Smooth muscle cell (in vitro differentiated cells): ENCODE results near the gene ADARB2. TPM values are rescaled to one million over a fixed set of nuclear protein-coding genes. Genes with fewer than 3 reads are reported as not detected.

ENCODE experiments used
- DNase-seq: peaks from one replicate; lab custom pipeline; 2025; ENCODE audit not compliant: unreplicated experiment; lab: John Stamatoyannopoulos, UW
- H2AFZ ChIP-seq: fragments of 200-600 bp; sonication (generic); 2 replicates; pipeline ENCODE4 v1.6.0; 2016; ENCODE audit warnings: antibody characterized with exemption, low read depth, mild to moderate bottlenecking
- H3F3A ChIP-seq: fragments of 200-600 bp; sonication (generic); 2 replicates; pipeline ENCODE4 v1.6.0; 2017; ENCODE audit warnings: antibody characterized with exemption, low read depth
- H3K27ac ChIP-seq: fragments of 200-600 bp; sonication (generic); 2 replicates; pipeline ENCODE4 v1.5.1; 2016; ENCODE audit warnings: low read depth, mild to moderate bottlenecking
- H3K27me3 ChIP-seq: fragments of 200-600 bp; sonication (generic); 2 replicates; pipeline ENCODE4 v1.6.1; 2016; ENCODE audit warnings: low read depth, mild to moderate bottlenecking
- H3K36me3 ChIP-seq: fragments of 200-600 bp; sonication (generic); 2 replicates; pipeline ENCODE4 v1.5.1; 2016; ENCODE audit warnings: low read depth
- H3K4me1 ChIP-seq: fragments of 200-600 bp; sonication (generic); 2 replicates; pipeline ENCODE4 v1.5.1; 2016; ENCODE audit warnings: low read depth
- H3K4me2 ChIP-seq: fragments of 200-600 bp; sonication (generic); 2 replicates; pipeline ENCODE4 v1.6.0; 2016; ENCODE audit warnings: mild to moderate bottlenecking
- H3K4me3 ChIP-seq: fragments of 200-600 bp; sonication (generic); 2 replicates; pipeline ENCODE4 v1.5.1; 2016; ENCODE audit warnings: mild to moderate bottlenecking
- H3K79me2 ChIP-seq: fragments of 200-600 bp; sonication (generic); 2 replicates; pipeline ENCODE4 v1.6.0; 2016; ENCODE audit warnings: low read depth, mild to moderate bottlenecking
- H3K9ac ChIP-seq: fragments of 200-600 bp; sonication (generic); 2 replicates; pipeline ENCODE4 v1.6.0; 2016; ENCODE audit warnings: low read depth
- H3K9me3 ChIP-seq: fragments of 200-600 bp; sonication (generic); replicated peaks from 2 replicates; pipeline ENCODE4 v1.5.1; 2016; ENCODE audit warnings: low read depth
- H4K20me1 ChIP-seq: fragments of 200-600 bp; sonication (generic); 2 replicates; pipeline ENCODE4 v1.6.0; 2016; ENCODE audit warnings: low read depth
- WGBS: methylation state at CpG from one replicate; pipeline ENCODE4 v1.1.7; 2016; ENCODE audit warnings: low lambda C conversion rate; 5-methylcytosine and 5-hydroxymethylcytosine counted together
- polyA plus RNA-seq: library from polyadenylated mRNA; unstranded; fragments of >200 nt; fragmentation: Nextera tagmentation; extraction: Ambion mirVana; gene quantifications from 2 replicates; pipeline ENCODE4 v1.2.1, GENCODE V29; 2016
- total RNA-seq: library from RNA; depleted of rRNA; stranded (reverse); fragments of >200 nt; gene quantifications from 2 replicates; pipeline ENCODE4 v1.2.3, GENCODE V29; 2014
- TF ChIP-seq, protein P1 (sequence below): fragments of 200-600 bp; sonication (generic); IDR thresholded peaks from 2 replicates; pipeline ENCODE4 v1.5.1; 2017; ENCODE audit warnings: borderline replicate concordance, mild to moderate bottlenecking, antibody characterized with exemption; ENCODE audit not compliant: insufficient read depth, poor library complexity, severe bottlenecking

Gene ADARB2
- total and polyA plus RNA-seq, 2 experiments from 2014 or later: 0.13 to 0.39 TPM

DNA sequence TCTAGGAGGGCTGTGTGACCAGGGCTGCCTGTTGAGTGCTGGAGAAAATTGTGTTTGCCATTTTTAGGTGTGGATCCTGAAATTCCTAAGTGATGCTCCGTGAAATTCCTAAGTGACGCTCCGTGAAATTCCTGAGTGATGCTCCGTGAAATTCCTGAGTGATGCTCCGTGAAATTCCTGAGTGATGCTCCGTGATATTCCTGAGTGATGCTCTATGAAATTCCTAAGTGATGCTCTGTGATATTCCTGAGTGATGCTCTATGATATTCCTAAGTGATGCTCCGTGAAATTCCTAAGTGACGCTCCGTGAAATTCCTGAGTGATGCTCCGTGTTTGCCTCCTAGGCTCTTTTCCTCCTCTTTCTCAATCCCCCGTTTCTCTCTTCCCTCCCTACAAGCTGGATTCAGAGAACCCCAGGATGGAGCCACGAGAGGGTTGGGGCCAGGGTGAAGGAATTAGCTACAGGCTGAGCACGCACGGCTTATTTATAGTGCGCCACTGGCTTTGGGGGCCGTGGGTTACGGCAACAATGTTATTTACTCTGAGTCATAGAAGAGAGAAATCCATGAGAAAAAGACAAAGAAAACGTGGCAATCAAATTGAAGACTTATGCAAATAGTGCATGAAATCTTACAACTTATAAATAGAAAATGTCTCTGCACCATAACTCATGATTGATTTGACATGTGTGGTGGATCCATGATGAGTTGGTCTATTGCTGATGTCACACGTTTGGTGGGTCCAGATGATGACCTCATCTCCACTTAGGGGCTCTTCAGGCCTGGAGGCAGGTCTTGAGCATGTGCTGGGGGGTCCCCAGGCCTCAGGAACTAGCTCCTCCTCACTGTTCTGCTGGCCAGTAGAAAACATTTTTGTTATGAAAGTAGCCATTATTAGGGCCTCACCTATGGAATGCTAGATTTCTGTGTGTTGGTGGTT lies 456.6 kb downstream of the ADARB2 start:
- Histone ChIP-seq H2AFZ (no peak overlapping the region), H3K9me3 (no peaks in the 10 kb centered on the region), H3K36me3 (no peaks in the 10 kb centered on the region), H4K20me1 (no peaks in the 10 kb centered on the region), H3K27ac (no peak overlapping the region), H3F3A (no peaks in the 10 kb centered on the region), H3K79me2 (no peaks in the 10 kb centered on the region), H3K4me1 (no peaks in the 10 kb centered on the region), H3K27me3 (peaks cover 23% of the 10 kb centered on the region), H3K9ac (no peak overlapping the region), H3K4me3 (no peak overlapping the region), H3K4me2 (no peak overlapping the region)
- TF ChIP-seq, protein P1, sequence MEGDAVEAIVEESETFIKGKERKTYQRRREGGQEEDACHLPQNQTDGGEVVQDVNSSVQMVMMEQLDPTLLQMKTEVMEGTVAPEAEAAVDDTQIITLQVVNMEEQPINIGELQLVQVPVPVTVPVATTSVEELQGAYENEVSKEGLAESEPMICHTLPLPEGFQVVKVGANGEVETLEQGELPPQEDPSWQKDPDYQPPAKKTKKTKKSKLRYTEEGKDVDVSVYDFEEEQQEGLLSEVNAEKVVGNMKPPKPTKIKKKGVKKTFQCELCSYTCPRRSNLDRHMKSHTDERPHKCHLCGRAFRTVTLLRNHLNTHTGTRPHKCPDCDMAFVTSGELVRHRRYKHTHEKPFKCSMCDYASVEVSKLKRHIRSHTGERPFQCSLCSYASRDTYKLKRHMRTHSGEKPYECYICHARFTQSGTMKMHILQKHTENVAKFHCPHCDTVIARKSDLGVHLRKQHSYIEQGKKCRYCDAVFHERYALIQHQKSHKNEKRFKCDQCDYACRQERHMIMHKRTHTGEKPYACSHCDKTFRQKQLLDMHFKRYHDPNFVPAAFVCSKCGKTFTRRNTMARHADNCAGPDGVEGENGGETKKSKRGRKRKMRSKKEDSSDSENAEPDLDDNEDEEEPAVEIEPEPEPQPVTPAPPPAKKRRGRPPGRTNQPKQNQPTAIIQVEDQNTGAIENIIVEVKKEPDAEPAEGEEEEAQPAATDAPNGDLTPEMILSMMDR: no peak
- DNase-seq: no peak
- 66% methylated on average over 19 of the region's 19 CpGs for WGBS

DNA sequence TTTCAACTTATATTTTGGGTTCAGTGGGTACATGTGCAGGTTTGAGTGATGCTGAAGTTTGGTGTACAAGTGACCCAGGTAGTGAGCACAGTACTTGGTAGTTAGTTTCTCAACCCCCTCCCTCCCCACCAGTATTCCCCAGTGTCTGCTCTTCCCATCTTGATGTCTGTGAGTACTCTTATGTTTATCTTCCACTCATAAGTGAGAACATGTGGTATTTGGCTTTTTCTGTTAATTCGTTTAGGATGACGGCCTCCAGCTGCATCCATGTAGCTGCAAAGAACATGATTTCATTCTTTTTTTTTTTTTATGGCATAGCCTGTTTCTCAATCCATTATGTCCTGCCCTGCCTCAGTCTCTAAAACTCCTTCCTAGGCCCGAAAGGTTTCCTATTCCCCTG lies 459.0 kb downstream of the ADARB2 start:
- 46% methylated on average over 3 of the region's 3 CpGs for WGBS
- Histone ChIP-seq H3K27me3 (peaks cover 13% of the 10 kb centered on the region), H3K4me2 (no peak overlapping the region), H3K9ac (no peak overlapping the region), H3F3A (no peaks in the 10 kb centered on the region), H3K79me2 (no peaks in the 10 kb centered on the region), H4K20me1 (no peaks in the 10 kb centered on the region), H3K4me3 (no peak overlapping the region), H3K27ac (no peak overlapping the region), H2AFZ (no peak overlapping the region), H3K9me3 (no peaks in the 10 kb centered on the region), H3K4me1 (no peaks in the 10 kb centered on the region), H3K36me3 (no peaks in the 10 kb centered on the region)
- no peak for DNase-seq
- TF ChIP-seq, protein P1: no peak

DNA sequence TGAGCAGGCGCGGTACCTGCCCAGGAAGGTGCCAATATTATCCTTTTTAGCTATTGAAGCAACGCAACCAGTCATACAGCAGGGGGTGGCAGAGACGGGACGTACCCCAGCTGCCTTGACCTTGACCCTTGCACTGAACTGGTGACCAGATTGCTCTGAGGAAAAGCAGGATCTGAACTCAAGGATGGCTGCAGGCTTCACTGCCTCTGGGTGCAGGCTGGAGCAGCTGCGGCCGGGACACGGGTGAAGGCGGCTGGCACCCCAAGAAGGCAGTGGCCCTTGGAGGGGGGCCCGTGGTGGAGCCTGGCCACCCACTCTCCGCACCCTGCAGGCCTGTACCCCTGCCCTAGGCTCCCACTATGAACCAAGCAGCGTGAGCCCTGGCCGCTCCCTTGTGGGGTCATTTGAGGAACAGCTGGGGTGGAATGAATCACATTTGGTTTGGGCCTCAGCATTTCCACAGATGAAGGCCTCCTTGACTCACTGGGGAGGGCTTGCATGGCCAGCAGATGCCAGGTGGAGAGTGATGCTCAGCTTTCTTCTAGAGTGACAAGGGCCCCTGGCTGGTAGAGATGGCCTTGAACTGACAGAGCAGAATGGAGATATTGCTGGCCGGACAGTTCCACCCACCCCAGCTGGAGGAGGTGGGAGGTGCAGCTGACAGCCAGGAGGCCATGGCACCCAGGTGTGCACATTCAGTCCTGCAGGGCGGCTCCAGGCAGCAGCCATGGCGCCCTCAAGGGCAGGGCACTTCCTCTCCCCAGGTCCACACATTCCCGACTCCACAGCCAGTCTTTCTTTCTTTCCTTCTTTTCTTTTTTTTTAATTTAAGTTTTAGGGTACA lies 462.4 kb downstream of the ADARB2 start:
- Histone ChIP-seq H3K4me1 (no peaks in the 10 kb centered on the region), H3K36me3 (no peaks in the 10 kb centered on the region), H3K27me3 (no peaks in the 10 kb centered on the region), H3K9ac (no peak overlapping the region), H3K27ac (no peak overlapping the region), H3K4me3 (no peak overlapping the region), H2AFZ (no peak overlapping the region), H3K9me3 (no peaks in the 10 kb centered on the region), H3F3A (no peaks in the 10 kb centered on the region), H3K4me2 (no peak overlapping the region), H3K79me2 (no peaks in the 10 kb centered on the region), H4K20me1 (no peaks in the 10 kb centered on the region)
- TF ChIP-seq, protein P1: no peak
- DNase-seq: no peak
- WGBS: 95% methylated on average over 17 of the region's 17 CpGs
